RWPE2 (cell line): ENCODE results near the gene MCOLN1.

Experiments used
- ATAC-seq: fragments of 200-7000 bp; cut with Tn5 transposase; 3 replicates; pipeline ENCODE4 v1.9.1; 2021; ENCODE audit warnings: low read depth
- DNase-seq: peaks from one replicate; pipeline ENCODE4 v3.0.0-alpha.2; 2020; ENCODE audit warnings: low spot score
- H3K27ac ChIP-seq: fragments of 450-650 bp; 2 replicates; pipeline ENCODE4 v1.5.1; 2017; ENCODE audit warnings: mild to moderate bottlenecking; ENCODE audit not compliant: poor library complexity, severe bottlenecking
- H3K27me3 ChIP-seq: fragments of 250-450 bp; sonication (Bioruptor Pico); 2 replicates; pipeline ENCODE4 v1.5.1; 2021; ENCODE audit warnings: mild to moderate bottlenecking, moderate library complexity; ENCODE audit not compliant: insufficient read depth, poor library complexity, severe bottlenecking
- H3K36me3 ChIP-seq: fragments of 250-450 bp; sonication (Bioruptor Pico); 2 replicates; pipeline ENCODE4 v1.5.1; 2020; ENCODE audit warnings: low read depth, mild to moderate bottlenecking, moderate library complexity
- H3K4me1 ChIP-seq: fragments of 250-450 bp; sonication (Bioruptor Pico); 2 replicates; pipeline ENCODE4 v1.5.1; 2021; ENCODE audit warnings: mild to moderate bottlenecking, moderate library complexity; ENCODE audit not compliant: insufficient read depth, poor library complexity, severe bottlenecking
- H3K4me3 ChIP-seq: fragments of 250-450 bp; sonication (Bioruptor Pico); 2 replicates; pipeline ENCODE4 v1.5.1; 2021; ENCODE audit warnings: mild to moderate bottlenecking, moderate library complexity; ENCODE audit not compliant: severe bottlenecking
- H3K9me3 ChIP-seq: fragments of 250-450 bp; sonication (Bioruptor Pico); 2 replicates; pipeline ENCODE4 v1.5.1; 2021; ENCODE audit warnings: mild to moderate bottlenecking, moderate library complexity; ENCODE audit not compliant: severe bottlenecking
- CTCF ChIP-seq: fragments of 450-650 bp; IDR thresholded peaks from one replicate; pipeline ENCODE4 v1.5.1; 2017; ENCODE audit warnings: mild to moderate bottlenecking, moderate library complexity; ENCODE audit not compliant: poor library complexity, severe bottlenecking

The MCOLN1 gene

GRCh38 chr19:7527516-7528191 lies 5.2 kb downstream of the MCOLN1 start:
- Histone ChIP-seq H3K4me1 (no peaks in the 10 kb centered on the region), H3K9me3 (no peaks in the 10 kb centered on the region), H3K27ac (no peak overlapping the region), H3K4me3 (no peak overlapping the region), H3K27me3 (no peaks in the 10 kb centered on the region), H3K36me3 (peaks cover 7% of the 10 kb centered on the region; the same call in 1 of the 2 replicates)
- no peak for TF ChIP-seq CTCF
- ATAC-seq: no peak
- no peak for DNase-seq

GRCh38 chr19:7528192-7528519 lies 5.7 kb downstream of the MCOLN1 start:
- TF ChIP-seq CTCF: no peak
- Histone ChIP-seq H3K27ac (no peak overlapping the region), H3K4me3 (no peak overlapping the region), H3K4me1 (no peaks in the 10 kb centered on the region), H3K36me3 (peaks cover 7% of the 10 kb centered on the region; the same call in 1 of the 2 replicates), H3K27me3 (no peaks in the 10 kb centered on the region), H3K9me3 (no peaks in the 10 kb centered on the region)
- DNase-seq (no peak), ATAC-seq (no peak)

GRCh38 chr19:7528522-7529245 lies 6.3 kb downstream of the MCOLN1 start:
- no peak overlapping the region for H3K27ac ChIP-seq
- no peaks in the 10 kb centered on the region for H3K9me3 ChIP-seq
- no peak for TF ChIP-seq CTCF
- H3K4me3 ChIP-seq: no peak overlapping the region
- peaks cover 7% of the 10 kb centered on the region; the same call in 1 of the 2 replicates for H3K36me3 ChIP-seq
- DNase-seq (no peak), ATAC-seq (no peak)
- no peaks in the 10 kb centered on the region for H3K4me1 ChIP-seq
- H3K27me3 ChIP-seq: no peaks in the 10 kb centered on the region

GRCh38 chr19:7529246-7529600 lies 6.8 kb downstream of the MCOLN1 start:
- Histone ChIP-seq H3K36me3 (peaks cover 7% of the 10 kb centered on the region; the same call in 1 of the 2 replicates), H3K27ac (no peak overlapping the region), H3K9me3 (no peaks in the 10 kb centered on the region), H3K4me1 (no peaks in the 10 kb centered on the region), H3K27me3 (no peaks in the 10 kb centered on the region), H3K4me3 (no peak overlapping the region)
- no peak for ATAC-seq
- TF ChIP-seq CTCF: no peak
- DNase-seq: no peak
